A549 treated with AZD9567 at 1 μM for 4 hours (cell line): ENCODE results near the gene PPP1R8. TPM values are rescaled to one million over a fixed set of nuclear protein-coding genes. Genes with fewer than 3 reads are reported as not detected.

Experiments
- total RNA-seq: library from RNA; stranded (reverse); fragments of 200-300 nt; extraction: Qiagen RNA extraction; gene quantifications from 5 replicates; pipeline ENCODE4 v1.2.3, GENCODE V29; 2022; ENCODE audit not compliant: insufficient read depth

PPP1R8 gene
- total RNA-seq, result 34.6 to 45.3 TPM (median 36.8 TPM) in 5 replicates

GRCh38 chr1:27830621-27831440, at the start of gene PPP1R8:
Gene PPP1R8, plus strand, starts transcription at chr1:27830782. Its CDS starts 54 bp downstream, at chr1:27830836.

GRCh38 chr1:27872059-27872801, 41.6 kb downstream of the PPP1R8 start, which contains the start of gene THEMIS2:
Gene THEMIS2, plus strand, starts transcription at chr1:27872544. Its CDS starts 28 bp downstream, at chr1:27872572.

Other genes starting within 250 kb of the PPP1R8 start
- gene AHDC1, start 226.6 kb upstream of the PPP1R8 start, total RNA-seq, result 13.8 to 24.9 TPM (median 23.5 TPM) in 5 replicates
- 0.05 to 0.07 TPM (median 0.06 TPM) in 3 of 5 replicates, not detected in the others for gene FGR, start 195.6 kb upstream of the PPP1R8 start, total RNA-seq
- 10.6 to 14.8 TPM (median 11.7 TPM) in 5 replicates for gene IFI6, start 158.6 kb upstream of the PPP1R8 start, total RNA-seq
- gene FAM76A, start 104.8 kb upstream of the PPP1R8 start, total RNA-seq, result 6.5 to 9.3 TPM (median 6.8 TPM) in 5 replicates
- 9.2 to 15.8 TPM (median 10.2 TPM) in 5 replicates for gene STX12, start 57.6 kb upstream of the PPP1R8 start, total RNA-seq
- 0.55 to 1.2 TPM (median 1.0 TPM) in 4 of 5 replicates, not detected in the other for gene THEMIS2, start 41.8 kb downstream of the PPP1R8 start, total RNA-seq
- gene RPA2, start 83.8 kb downstream of the PPP1R8 start, total RNA-seq, result 36.0 to 52.5 TPM (median 39.4 TPM) in 5 replicates
- 1.0 to 1.4 TPM (median 1.3 TPM) in 4 of 5 replicates, not detected in the other for gene SMPDL3B, start 104.2 kb downstream of the PPP1R8 start, total RNA-seq
- 3.1 to 5.7 TPM (median 4.3 TPM) in 5 replicates for gene XKR8, start 129.2 kb downstream of the PPP1R8 start, total RNA-seq